HUES6 (cell line): Measurements from ENCODE around the gene TRMT44.
"Not testable (repeated sequence)": the region's sequence is repeated elsewhere in the genome, so short reads cannot be mapped to it uniquely, and the experiment has no call there.

Experiments used
- H3K27ac ChIP-seq: 2 replicates; pipeline ENCODE4 v1.7.0; 2013; ENCODE audit warnings: low read depth, mild to moderate bottlenecking, low read length, inconsistent platforms
- H3K27me3 ChIP-seq: 2 replicates; pipeline ENCODE4 v1.6.1; 2013; ENCODE audit warnings: low read length; ENCODE audit not compliant: control insufficient read depth, insufficient read depth
- H3K36me3 ChIP-seq: 2 replicates; pipeline ENCODE4 v1.6.1; 2013; ENCODE audit warnings: low read length; ENCODE audit not compliant: control insufficient read depth, insufficient read depth
- H3K4me1 ChIP-seq: 2 replicates; pipeline ENCODE4 v1.6.1; 2013; ENCODE audit warnings: low read length; ENCODE audit not compliant: control insufficient read depth, insufficient read depth
- H3K4me3 ChIP-seq: 2 replicates; pipeline ENCODE4 v1.5.1; 2013; ENCODE audit warnings: low read depth, low read length
- H3K9ac ChIP-seq: one replicate; pipeline ENCODE4 v1.6.1; 2013; ENCODE audit warnings: mild to moderate bottlenecking, low read length
- H3K9me3 ChIP-seq: 2 replicates; pipeline ENCODE4 v1.6.1; 2013; ENCODE audit warnings: low read depth, low read length; ENCODE audit not compliant: control insufficient read depth, insufficient read depth

Gene TRMT44

DNA sequence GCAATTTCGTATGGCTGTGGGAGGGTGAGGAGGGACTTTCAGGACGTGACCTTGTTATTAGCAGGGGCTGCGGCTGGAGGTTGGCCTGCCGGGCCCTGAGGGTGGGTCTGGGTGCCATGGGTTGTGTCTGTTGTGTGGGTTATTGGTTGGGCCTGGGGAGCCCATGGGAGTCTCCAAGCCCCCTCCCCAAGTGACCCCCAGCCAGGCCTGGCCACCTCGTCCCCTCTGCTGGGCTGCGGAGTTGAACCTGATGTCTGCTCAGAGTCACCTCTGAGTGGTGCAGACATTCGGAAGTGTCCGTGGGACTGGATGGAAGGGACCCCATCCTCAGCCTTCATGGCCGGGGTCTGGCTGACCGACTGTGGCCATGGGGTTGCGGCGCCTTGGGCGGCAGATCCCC lies 67.7 kb downstream of the TRMT44 start:
- Histone ChIP-seq H3K9ac (no peak overlapping the region), H3K4me1 (peaks cover 26% of the 10 kb centered on the region), H3K4me3 (no peak overlapping the region), H3K27me3 (no peaks in the 10 kb centered on the region), H3K9me3 (peaks cover 3% of the 10 kb centered on the region), H3K36me3 (no peaks in the 10 kb centered on the region), H3K27ac (no peak overlapping the region)

DNA sequence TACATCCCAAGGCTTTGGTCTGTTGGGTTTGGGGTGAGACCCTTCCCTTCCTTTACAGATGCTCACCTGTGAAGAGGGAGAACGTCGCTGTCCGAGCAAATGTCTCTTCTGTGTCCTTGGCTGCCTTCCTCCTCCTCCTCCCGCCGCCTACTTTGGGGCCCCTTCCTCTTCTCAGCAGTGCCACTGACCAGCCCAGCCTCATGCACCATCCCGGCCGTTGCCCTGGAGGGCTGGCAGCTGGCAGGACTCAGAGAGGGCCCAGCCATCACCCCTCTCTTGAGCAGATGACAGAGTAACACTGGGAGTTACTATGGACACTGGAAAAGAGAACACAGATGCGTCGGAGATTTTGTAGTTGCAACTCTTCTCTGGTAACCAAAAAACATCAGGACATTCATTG lies 68.2 kb downstream of the TRMT44 start:
- Histone ChIP-seq H3K4me3 (no peak overlapping the region), H3K36me3 (no peaks in the 10 kb centered on the region), H3K27me3 (no peaks in the 10 kb centered on the region), H3K9me3 (peaks cover 8% of the 10 kb centered on the region), H3K4me1 (peaks cover 26% of the 10 kb centered on the region), H3K9ac (no peak overlapping the region), H3K27ac (no peak overlapping the region)

DNA sequence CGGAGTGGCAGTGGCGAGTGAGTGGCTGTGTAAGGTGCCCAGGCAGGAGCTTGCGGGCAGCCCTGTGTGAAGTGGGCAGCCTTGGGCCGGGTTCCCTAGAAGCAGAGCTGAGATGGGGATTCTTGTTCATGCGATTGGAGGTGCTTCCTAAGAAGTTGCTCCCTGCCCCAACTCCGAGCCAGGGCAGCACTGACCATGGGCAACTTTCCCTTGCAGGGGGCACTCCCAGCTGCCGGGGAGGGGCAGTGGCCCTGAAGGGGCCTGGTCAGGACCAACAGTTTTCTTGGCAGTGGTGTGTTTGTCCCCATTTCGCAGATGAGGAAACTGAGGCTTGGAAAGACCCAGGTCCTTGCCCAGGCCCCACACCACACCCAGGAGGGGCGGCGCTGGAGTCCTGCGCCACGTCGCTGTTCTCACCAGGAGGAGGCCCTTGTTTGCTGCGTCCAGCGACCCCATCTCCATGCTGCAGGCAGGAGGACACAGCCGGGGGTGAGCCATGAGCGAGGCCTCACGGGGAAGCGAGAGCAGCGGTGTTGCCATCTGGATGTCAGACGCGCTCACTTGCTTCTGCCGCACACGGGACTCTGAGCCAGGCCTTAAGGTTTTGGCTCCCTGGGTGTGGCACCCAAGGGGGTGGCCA lies 68.9 kb downstream of the TRMT44 start:
- Histone ChIP-seq H3K36me3 (no peaks in the 10 kb centered on the region), H3K27ac (no peak overlapping the region), H3K9ac (no peak overlapping the region), H3K27me3 (no peaks in the 10 kb centered on the region), H3K9me3 (peaks cover 9% of the 10 kb centered on the region), H3K4me3 (no peak overlapping the region), H3K4me1 (peaks cover 26% of the 10 kb centered on the region)

DNA sequence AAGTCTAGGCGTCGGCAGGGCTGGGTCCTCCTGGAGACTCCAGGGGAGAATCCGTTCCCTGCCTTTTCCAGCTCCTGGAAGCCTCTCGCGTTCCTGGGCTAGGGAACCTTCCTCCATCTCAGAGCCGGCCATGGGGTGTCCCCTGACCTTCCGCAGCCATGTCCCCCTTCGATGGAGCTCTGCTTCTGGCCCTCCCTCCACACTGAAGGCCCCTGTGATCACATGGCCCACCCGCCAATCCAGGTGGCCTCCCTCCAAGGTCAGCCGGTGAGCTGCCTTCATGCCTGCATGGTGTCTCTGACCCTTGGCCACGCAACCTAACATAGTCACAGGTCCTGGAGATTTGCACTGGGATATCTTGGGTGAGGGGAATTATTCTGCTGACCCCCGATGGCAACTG lies 69.6 kb downstream of the TRMT44 start:
- peaks cover 9% of the 10 kb centered on the region for H3K9me3 ChIP-seq
- no peaks in the 10 kb centered on the region for H3K27me3 ChIP-seq
- H3K27ac ChIP-seq = no peak overlapping the region
- no peaks in the 10 kb centered on the region for H3K36me3 ChIP-seq
- no peak overlapping the region for H3K4me3 ChIP-seq
- no peak overlapping the region for H3K9ac ChIP-seq
- peaks cover 26% of the 10 kb centered on the region for H3K4me1 ChIP-seq

DNA sequence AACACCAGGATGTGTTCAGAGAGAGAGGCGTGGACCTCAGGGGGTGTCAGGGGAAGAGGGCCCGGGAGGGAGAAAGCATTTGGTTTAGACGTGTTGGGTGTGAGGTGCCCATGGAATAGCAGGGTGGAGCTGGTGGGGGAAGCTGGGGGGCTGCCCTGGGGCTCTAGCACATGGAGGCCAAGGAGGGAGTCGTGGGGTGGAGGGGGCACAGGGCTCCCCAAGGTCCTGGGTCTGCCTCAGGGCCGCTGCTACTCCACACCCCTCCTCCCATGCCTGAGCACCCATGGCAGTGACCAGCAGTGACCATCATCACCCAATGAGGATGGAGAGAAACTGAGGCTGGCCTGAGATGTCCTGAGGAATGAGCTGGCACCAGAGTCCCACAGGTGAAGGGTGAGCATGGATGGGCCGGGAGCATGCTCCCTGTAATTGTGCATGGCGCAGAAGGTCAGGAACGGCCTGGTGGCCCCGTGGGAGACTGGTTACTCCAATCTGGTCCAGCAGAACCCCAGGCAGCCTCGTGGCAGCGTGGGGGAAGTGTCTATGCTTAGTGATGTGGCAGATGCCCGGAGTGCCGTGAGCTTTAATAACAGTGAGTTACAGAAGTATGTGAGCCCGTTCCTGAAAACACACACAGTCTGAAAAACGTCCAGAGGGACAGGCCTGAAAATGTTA lies 70.2 kb downstream of the TRMT44 start:
- no peak overlapping the region for H3K27ac ChIP-seq
- H3K9me3 ChIP-seq = peaks cover 9% of the 10 kb centered on the region
- no peaks in the 10 kb centered on the region for H3K27me3 ChIP-seq

DNA sequence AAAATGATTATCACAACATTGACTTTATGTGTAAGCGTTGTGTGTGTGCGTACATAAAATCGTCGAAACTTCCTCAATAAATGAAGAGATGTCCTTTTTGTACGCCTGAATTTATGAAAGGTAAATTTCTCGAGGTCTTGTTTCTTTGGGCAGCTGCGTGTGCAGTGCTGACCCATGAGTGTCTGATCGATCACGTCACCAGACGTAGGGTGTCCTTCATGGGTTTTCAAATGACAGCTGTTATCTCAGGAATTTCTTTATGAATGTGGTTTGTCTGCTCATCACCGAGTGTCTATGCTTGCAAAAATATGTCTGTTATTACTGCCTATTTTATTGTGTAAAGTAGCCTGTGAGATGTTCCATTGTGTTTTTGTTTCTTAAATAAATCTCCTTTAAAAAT lies 71.9 kb downstream of the TRMT44 start:
- H3K9ac ChIP-seq = no peak overlapping the region
- no peaks in the 10 kb centered on the region for H3K36me3 ChIP-seq
- H3K27me3 ChIP-seq = no peaks in the 10 kb centered on the region
- H3K9me3 ChIP-seq = peaks cover 9% of the 10 kb centered on the region
- H3K4me3 ChIP-seq = no peak overlapping the region
- H3K27ac ChIP-seq = no peak overlapping the region
- H3K4me1 ChIP-seq = peaks cover 3% of the 10 kb centered on the region; the same call in 1 of the 2 replicates

More for the DNA sequence above, 70.2 kb downstream of the TRMT44 start:
- H3K9ac ChIP-seq = no peak overlapping the region
- H3K4me3 ChIP-seq = no peak overlapping the region
- peaks cover 20% of the 10 kb centered on the region for H3K4me1 ChIP-seq
- H3K36me3 ChIP-seq = no peaks in the 10 kb centered on the region

DNA sequence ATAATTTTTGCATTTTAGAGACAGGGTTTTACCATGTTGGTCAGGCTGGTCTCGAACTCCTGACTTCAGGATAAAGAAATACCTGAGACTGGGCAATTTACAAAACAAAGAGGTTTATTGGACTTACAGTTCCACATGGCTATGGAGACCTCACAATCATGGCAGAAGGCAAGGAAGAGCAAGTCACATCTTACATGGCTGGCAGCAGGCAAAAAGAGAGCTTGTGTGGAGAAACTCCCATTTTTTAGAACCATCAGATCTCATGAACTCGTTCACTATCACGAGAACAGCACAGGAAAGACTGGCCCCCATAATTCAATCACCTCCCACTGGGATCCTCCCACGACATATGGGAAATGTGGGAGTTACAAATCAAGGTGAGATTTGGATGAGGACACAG lies 72.5 kb downstream of the TRMT44 start:
- H3K27me3 ChIP-seq, H3K4me1 ChIP-seq, H3K27ac ChIP-seq, H3K9me3 ChIP-seq, H3K9ac ChIP-seq, H3K4me3 ChIP-seq, H3K36me3 ChIP-seq: not testable (repeated sequence)

DNA sequence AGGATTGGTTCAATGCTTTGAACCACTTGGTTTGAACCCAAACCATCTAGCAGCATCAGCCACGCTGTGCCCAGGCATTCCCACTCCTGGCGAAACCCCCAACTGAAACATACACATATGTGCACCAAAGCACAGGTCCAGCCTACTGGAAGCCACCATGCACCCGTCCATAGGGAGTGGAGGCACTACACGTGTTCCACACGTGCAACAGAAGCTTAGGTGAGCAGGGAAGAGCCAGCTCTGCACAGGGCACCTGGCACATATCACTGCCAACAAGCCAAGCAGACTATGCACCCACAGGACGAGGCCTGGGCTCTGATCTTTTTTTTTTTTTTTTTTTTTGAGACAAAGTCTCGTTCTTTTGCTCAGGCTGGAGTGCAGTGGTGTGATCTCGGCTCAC lies 73.4 kb downstream of the TRMT44 start:
- no peaks in the 10 kb centered on the region for H3K36me3 ChIP-seq
- H3K27ac ChIP-seq = no peak overlapping the region
- H3K4me1 ChIP-seq = no peaks in the 10 kb centered on the region
- H3K9me3 ChIP-seq = peaks cover 9% of the 10 kb centered on the region
- H3K9ac ChIP-seq = no peak overlapping the region
- H3K27me3 ChIP-seq = no peaks in the 10 kb centered on the region
- no peak overlapping the region for H3K4me3 ChIP-seq

DNA sequence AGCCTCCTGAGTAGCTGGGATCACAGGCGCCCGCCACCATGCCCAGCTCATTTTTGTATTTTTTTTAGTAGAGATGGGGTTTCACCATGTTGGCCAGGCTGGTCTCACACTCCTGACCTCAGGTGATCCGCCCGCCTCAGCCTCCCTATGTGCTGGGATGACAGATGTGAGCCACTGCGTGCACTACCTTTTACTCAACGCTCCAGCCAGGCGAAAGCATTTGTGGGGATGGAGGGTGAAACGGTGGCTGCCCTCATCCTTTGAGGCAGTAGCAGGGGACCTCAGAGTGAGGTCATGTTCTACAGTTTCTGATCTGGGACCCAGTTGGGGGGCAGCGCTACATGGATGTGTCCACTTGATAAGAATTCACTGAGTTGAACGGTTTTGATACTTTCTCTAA lies 73.8 kb downstream of the TRMT44 start:
- H3K36me3 ChIP-seq = no peaks in the 10 kb centered on the region
- H3K4me1 ChIP-seq = no peaks in the 10 kb centered on the region
- H3K4me3 ChIP-seq = no peak overlapping the region
- no peaks in the 10 kb centered on the region for H3K27me3 ChIP-seq
- peaks cover 9% of the 10 kb centered on the region for H3K9me3 ChIP-seq
- H3K9ac ChIP-seq = no peak overlapping the region
- no peak overlapping the region for H3K27ac ChIP-seq

DNA sequence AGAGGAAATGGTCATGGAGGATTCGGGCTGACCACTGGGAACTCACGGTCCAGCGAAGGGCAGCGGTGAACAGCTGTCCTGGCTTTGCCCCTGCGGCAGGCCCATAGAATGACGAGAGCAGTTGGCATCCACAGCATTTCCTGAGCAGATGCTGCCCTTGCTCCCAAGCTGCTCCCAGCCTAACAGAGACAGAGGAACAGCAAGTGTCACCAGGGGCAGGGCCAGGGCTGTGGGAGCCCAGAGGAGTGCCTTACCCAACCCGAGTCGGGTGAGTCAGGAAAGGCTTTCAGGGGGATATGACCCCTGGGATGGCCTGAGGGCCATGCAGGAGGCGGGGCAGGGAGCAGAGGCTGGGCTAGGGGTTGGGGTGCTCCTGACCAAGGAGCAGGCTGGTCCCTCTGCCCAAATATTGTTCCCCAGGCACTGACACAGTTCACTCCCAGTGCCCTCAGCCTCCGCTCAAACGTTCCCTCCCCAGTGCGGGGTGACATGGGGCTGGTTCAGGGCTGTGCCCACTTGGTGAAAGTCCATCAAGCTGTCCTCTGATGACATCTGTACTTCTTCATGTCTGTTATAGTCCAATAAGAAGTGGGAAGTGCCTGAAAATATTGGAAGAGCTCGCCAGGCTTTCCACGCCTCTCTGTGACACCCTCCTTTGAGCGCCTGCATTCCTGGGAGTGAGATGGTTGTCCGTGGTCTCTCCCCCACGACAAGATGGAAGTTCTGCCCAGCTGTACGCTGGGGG lies 74.9 kb downstream of the TRMT44 start:
- no peak overlapping the region for H3K27ac ChIP-seq
- no peaks in the 10 kb centered on the region for H3K4me1 ChIP-seq
- peaks cover 12% of the 10 kb centered on the region for H3K9me3 ChIP-seq
- H3K4me3 ChIP-seq = no peak overlapping the region
- no peaks in the 10 kb centered on the region for H3K36me3 ChIP-seq
- H3K27me3 ChIP-seq = no peaks in the 10 kb centered on the region
- no peak overlapping the region for H3K9ac ChIP-seq

DNA sequence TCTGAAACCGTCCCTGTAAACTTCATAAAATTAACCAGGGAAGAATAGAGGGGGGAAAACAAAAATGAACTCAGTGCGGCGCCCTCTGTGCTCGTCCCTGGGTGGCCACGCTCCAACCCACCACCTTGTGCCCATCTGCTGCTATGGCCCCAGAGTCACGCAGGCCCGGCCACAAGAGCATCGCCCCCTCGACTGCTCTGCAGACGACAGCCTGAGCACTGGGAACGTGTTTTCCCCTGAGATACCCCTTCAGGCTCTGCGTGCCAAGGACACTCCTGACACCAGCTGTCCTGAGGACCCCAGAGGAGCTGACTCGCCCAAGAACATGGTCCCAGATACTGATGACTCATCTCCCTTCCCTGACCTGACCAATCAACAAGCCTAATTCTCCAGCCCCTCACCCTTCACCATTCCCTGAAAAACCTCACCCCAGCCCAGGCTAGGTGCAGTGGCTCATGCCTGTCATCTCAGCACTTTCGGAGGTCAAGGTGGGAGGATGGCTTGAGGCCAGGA lies 75.5 kb downstream of the TRMT44 start:
- Histone ChIP-seq H3K27me3 (no peaks in the 10 kb centered on the region), H3K36me3 (no peaks in the 10 kb centered on the region), H3K4me1 (no peaks in the 10 kb centered on the region), H3K9me3 (peaks cover 12% of the 10 kb centered on the region), H3K27ac (no peak overlapping the region), H3K9ac (no peak overlapping the region), H3K4me3 (no peak overlapping the region)
